ENCODE measurements around the gene MYH14. TPM values are rescaled to one million over a fixed set of nuclear protein-coding genes. Genes with fewer than 3 reads are reported as not detected.

MYH14 gene
- total RNA-seq, 1 donor from 2014 or later: 1.6 TPM

DNA sequence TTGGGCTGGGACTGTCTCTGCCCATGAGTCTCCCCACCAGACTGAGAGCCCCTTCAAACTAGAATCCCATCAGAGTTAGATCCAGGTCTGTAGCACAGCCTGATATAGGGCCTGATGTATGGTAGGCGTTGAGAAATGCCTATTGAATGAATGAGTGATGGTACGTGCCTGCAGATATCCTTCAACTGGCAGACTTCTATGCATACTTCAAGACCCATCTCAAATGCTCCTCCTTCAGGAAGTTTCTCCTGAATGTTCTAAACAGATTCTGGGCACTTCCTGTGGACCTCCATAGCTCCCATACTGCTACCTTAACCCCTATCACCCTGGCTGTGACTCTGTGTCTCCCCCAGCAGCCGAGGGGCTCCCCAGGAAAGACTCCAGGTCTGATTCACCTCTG, 77.6 kb downstream of the MYH14 start:
- H3K27me3 ChIP-seq: no peaks in the 10 kb centered on the region
- no peak overlapping the region for H3K4me3 ChIP-seq
- Mint-ChIP-seq H3K27ac (no peak overlapping the region), H3K4me1 (peaks cover 3% of the 10 kb centered on the region), H3K27me3 (ENCODE audit: insufficient read depth, low read depth) (peaks cover 2% of the 10 kb centered on the region), H3K4me3 (no peak overlapping the region), H3K9me3 (peaks cover 10% of the 10 kb centered on the region), H3K36me3 (peaks cover 7% of the 10 kb centered on the region)
- H3K4me1 ChIP-seq: no peaks in the 10 kb centered on the region
- TF ChIP-seq, protein P1, sequence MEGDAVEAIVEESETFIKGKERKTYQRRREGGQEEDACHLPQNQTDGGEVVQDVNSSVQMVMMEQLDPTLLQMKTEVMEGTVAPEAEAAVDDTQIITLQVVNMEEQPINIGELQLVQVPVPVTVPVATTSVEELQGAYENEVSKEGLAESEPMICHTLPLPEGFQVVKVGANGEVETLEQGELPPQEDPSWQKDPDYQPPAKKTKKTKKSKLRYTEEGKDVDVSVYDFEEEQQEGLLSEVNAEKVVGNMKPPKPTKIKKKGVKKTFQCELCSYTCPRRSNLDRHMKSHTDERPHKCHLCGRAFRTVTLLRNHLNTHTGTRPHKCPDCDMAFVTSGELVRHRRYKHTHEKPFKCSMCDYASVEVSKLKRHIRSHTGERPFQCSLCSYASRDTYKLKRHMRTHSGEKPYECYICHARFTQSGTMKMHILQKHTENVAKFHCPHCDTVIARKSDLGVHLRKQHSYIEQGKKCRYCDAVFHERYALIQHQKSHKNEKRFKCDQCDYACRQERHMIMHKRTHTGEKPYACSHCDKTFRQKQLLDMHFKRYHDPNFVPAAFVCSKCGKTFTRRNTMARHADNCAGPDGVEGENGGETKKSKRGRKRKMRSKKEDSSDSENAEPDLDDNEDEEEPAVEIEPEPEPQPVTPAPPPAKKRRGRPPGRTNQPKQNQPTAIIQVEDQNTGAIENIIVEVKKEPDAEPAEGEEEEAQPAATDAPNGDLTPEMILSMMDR (IDR thresholded peaks at IDR 0.05): no peak
- no peak for TF ChIP-seq EZH2phosphoT487 (IDR thresholded peaks at IDR 0.05)
- no peak for TF ChIP-seq EZH2 (IDR thresholded peaks at IDR 0.05)
- H3K9me3 ChIP-seq (ENCODE audit: low read depth): peaks cover 6% of the 10 kb centered on the region
- no peaks in the 10 kb centered on the region for H3K79me2 ChIP-seq (ENCODE audit: low read depth)
- no peaks in the 10 kb centered on the region for H4K20me1 ChIP-seq (ENCODE audit: low read depth)
- no peaks in the 10 kb centered on the region for H3K36me3 ChIP-seq
- no peak for DNase-seq (ENCODE audit: low spot score)
- no peak overlapping the region for H2AFZ ChIP-seq (replicated peaks)
- no peaks in the 10 kb centered on the region for H3F3A ChIP-seq (ENCODE audit: low read depth)
- H3K9ac ChIP-seq: no peak overlapping the region
- no peak overlapping the region for H3K27ac ChIP-seq
- H3K4me2 ChIP-seq: no peak overlapping the region

DNA sequence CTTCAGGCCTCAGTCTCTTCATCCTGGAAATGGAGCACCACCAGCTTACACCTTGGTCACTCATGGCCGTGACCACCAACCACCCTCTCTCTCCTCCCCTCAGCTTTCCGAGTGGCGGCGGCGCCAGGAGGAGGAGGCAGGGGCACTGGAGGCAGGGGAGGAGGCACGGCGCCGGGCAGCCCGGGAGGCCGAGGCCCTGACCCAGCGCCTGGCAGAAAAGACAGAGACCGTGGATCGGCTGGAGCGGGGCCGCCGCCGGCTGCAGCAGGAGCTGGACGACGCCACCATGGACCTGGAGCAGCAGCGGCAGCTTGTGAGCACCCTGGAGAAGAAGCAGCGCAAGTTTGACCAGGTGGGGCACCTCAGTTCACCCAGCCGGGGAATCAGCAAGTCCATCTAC, 78.1 kb downstream of the MYH14 start:
- no peaks in the 10 kb centered on the region for H3K4me1 Mint-ChIP-seq
- no peaks in the 10 kb centered on the region for H3K4me1 ChIP-seq
- no peaks in the 10 kb centered on the region for H3K36me3 ChIP-seq
- peaks cover 14% of the 10 kb centered on the region for H3K9me3 Mint-ChIP-seq
- H3K9me3 ChIP-seq (ENCODE audit: low read depth): peaks cover 10% of the 10 kb centered on the region
- TF ChIP-seq, protein P1 (IDR thresholded peaks at IDR 0.05): no peak
- TF ChIP-seq EZH2phosphoT487 (IDR thresholded peaks at IDR 0.05) (no peak), EZH2 (IDR thresholded peaks at IDR 0.05) (no peak)
- no peak overlapping the region for H3K4me3 Mint-ChIP-seq
- no peak overlapping the region for H3K4me3 ChIP-seq
- H4K20me1 ChIP-seq (ENCODE audit: low read depth): no peaks in the 10 kb centered on the region
- DNase-seq (ENCODE audit: low spot score): no peak
- no peak overlapping the region for H3K4me2 ChIP-seq
- peaks cover 2% of the 10 kb centered on the region for H3K27me3 Mint-ChIP-seq (ENCODE audit: insufficient read depth, low read depth)
- no peak overlapping the region for H3K27ac Mint-ChIP-seq
- no peak overlapping the region for H3K9ac ChIP-seq
- no peaks in the 10 kb centered on the region for H3K27me3 ChIP-seq
- H3K27ac ChIP-seq: no peak overlapping the region
- no peak overlapping the region for H2AFZ ChIP-seq (replicated peaks)
- no peaks in the 10 kb centered on the region for H3F3A ChIP-seq (ENCODE audit: low read depth)
- no peaks in the 10 kb centered on the region for H3K79me2 ChIP-seq (ENCODE audit: low read depth)
- peaks cover 7% of the 10 kb centered on the region for H3K36me3 Mint-ChIP-seq

DNA sequence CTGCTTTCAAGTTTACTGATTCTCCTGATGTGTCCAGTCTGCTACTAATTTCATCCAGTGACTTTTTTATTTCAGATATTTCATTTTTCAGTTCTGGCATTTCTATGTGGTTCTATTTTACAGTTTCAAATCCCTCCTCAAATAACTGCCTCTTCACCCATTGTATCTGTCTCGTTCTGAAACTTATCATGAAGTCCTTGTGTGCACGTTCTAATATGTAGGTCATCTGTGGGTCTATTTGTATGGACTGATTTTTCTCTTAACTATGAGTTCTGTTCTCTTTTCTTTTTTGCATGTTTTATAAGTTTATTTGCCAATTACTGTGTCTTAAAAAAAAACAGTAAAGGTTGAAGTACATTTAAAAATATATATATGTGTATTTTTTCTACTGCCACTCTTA, 82.4 kb downstream of the MYH14 start:
- Mint-ChIP-seq H3K36me3 (peaks cover 20% of the 10 kb centered on the region), H3K4me3 (no peak overlapping the region), H3K27ac (no peak overlapping the region)

More for the DNA sequence above, 82.4 kb downstream of the MYH14 start:
- H4K20me1 ChIP-seq (ENCODE audit: low read depth): no peaks in the 10 kb centered on the region
- DNase-seq (ENCODE audit: low spot score): no peak
- peaks cover 10% of the 10 kb centered on the region for H3K9me3 ChIP-seq (ENCODE audit: low read depth)
- no peak overlapping the region for H2AFZ ChIP-seq (replicated peaks)
- no peak overlapping the region for H3K4me2 ChIP-seq
- Mint-ChIP-seq H3K27me3 (ENCODE audit: insufficient read depth, low read depth) (peaks cover 6% of the 10 kb centered on the region), H3K9me3 (peaks cover 21% of the 10 kb centered on the region), H3K4me1 (no peaks in the 10 kb centered on the region)
- no peaks in the 10 kb centered on the region for H3F3A ChIP-seq (ENCODE audit: low read depth)
- TF ChIP-seq, protein P1 (IDR thresholded peaks at IDR 0.05): no peak
- TF ChIP-seq EZH2 (IDR thresholded peaks at IDR 0.05): no peak
- TF ChIP-seq EZH2phosphoT487 (IDR thresholded peaks at IDR 0.05): no peak
- no peaks in the 10 kb centered on the region for H3K27me3 ChIP-seq
- no peak overlapping the region for H3K4me3 ChIP-seq
- H3K9ac ChIP-seq: no peak overlapping the region
- H3K36me3 ChIP-seq: no peaks in the 10 kb centered on the region
- H3K27ac ChIP-seq: no peak overlapping the region
- H3K4me1 ChIP-seq: no peaks in the 10 kb centered on the region
- no peaks in the 10 kb centered on the region for H3K79me2 ChIP-seq (ENCODE audit: low read depth)

All from neural progenitor cell (in vitro differentiated cells).